Measurements from ENCODE around the gene TNRC6A.
"Not testable (repeated sequence)": the region's sequence is repeated elsewhere in the genome, so short reads cannot be mapped to it uniquely, and the experiment has no call there.

TNRC6A gene

GRCh38 chr16:24837969-24838368 lies 108.5 kb downstream of the TNRC6A start:
- Mint-ChIP-seq H3K4me1 (no peaks in the 10 kb centered on the region), H3K27ac (peak overlapping the region in 1 of 3 experiments; percentile 39), H3K9me3 (no peaks in the 10 kb centered on the region), H3K4me3 (no peak overlapping the region), H3K27me3 (ENCODE audit: low read depth) (no peaks in the 10 kb centered on the region), H3K36me3 (ENCODE audit: low read depth) (no peaks in the 10 kb centered on the region)
- no peak for TF ChIP-seq CTCF (IDR thresholded peaks at IDR 0.05; ENCODE audit: unreplicated experiment in 3 of 3)

GRCh38 chr16:24838554-24839266 lies 109.3 kb downstream of the TNRC6A start:
- H3K4me1 Mint-ChIP-seq, result no peaks in the 10 kb centered on the region
- no peaks in the 10 kb centered on the region for H3K36me3 Mint-ChIP-seq (ENCODE audit: low read depth)
- no peaks in the 10 kb centered on the region for H3K9me3 Mint-ChIP-seq
- no peaks in the 10 kb centered on the region for H3K27me3 Mint-ChIP-seq (ENCODE audit: low read depth)
- no peak for TF ChIP-seq CTCF (IDR thresholded peaks at IDR 0.05; ENCODE audit: unreplicated experiment in 3 of 3)
- H3K4me3 Mint-ChIP-seq, result no peak overlapping the region
- peak overlapping the region in 1 of 3 experiments; percentile 77 for H3K27ac Mint-ChIP-seq

- no peaks in the 10 kb centered on the region for H3K9me3 Mint-ChIP-seq
- no peak for TF ChIP-seq CTCF (IDR thresholded peaks at IDR 0.05; ENCODE audit: unreplicated experiment in 3 of 3)
- peak overlapping the region in 1 of 3 experiments; percentile 77 for H3K27ac Mint-ChIP-seq
- H3K4me3 Mint-ChIP-seq, result no peak overlapping the region
- no peaks in the 10 kb centered on the region for H3K4me1 Mint-ChIP-seq
- H3K36me3 Mint-ChIP-seq (ENCODE audit: low read depth), result no peaks in the 10 kb centered on the region
- H3K27me3 Mint-ChIP-seq (ENCODE audit: low read depth), result peaks cover 3% of the 10 kb centered on the region
Measured at GRCh38 chr16:24839347-24839972, 110.0 kb downstream of the TNRC6A start.

GRCh38 chr16:24841291-24841690 lies 111.8 kb downstream of the TNRC6A start:
- no peaks in the 10 kb centered on the region for H3K4me1 Mint-ChIP-seq
- no peaks in the 10 kb centered on the region for H3K9me3 Mint-ChIP-seq
- H3K27me3 Mint-ChIP-seq (ENCODE audit: low read depth), result peaks cover 3% of the 10 kb centered on the region
- H3K27ac Mint-ChIP-seq, result no peak overlapping the region
- no peaks in the 10 kb centered on the region for H3K36me3 Mint-ChIP-seq (ENCODE audit: low read depth)
- no peak for TF ChIP-seq CTCF (IDR thresholded peaks at IDR 0.05; ENCODE audit: unreplicated experiment in 3 of 3)
- no peak overlapping the region for H3K4me3 Mint-ChIP-seq

DNA sequence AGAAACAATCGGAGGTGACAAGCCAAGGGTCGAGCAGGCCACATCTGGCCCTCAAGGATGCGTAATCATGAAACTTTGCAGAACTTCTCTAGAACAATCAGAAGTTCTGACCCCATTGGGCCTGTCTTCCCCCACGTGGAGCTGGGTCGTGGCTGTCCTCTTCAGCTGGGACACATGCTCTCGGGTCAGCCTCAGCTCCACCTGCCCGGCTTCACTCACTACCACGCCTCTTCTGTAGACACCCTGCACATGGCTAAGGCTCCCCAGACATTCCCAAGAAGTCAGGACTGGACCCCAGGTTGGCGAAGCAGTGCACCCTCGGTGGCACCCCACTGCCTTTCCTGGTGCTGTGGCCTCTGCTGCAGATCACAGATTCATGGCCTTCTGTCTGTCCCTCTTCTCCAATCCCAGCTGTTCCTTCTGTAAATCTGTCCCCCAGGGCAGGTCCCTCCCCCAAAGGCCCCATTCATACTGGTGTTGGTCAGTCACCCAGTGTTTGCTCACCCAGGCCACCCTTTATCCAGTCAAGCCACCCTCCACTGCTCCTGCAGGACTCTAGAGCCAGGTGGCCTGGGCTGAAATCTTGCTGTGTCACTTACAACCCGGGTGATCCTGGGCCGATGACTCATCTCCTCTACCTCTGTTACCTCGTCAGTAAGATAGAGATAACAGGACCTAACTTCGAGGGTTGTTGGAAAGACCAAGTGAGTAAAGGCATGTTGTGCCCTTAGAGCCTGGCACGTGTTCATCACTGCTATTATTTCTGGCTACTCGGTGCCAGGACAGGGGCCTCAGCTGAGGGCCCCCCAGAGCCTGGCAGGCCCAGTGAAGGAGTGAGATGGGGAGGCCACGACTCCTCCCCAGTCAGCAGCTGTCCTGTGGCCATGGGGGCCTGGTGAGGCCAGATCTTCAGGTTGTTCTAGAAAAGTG lies 114.9 kb downstream of the TNRC6A start:
- no peak overlapping the region for H3K27ac Mint-ChIP-seq
- H3K27me3 Mint-ChIP-seq (ENCODE audit: low read depth), result peaks cover 3% of the 10 kb centered on the region
- no peak for TF ChIP-seq CTCF (IDR thresholded peaks at IDR 0.05; ENCODE audit: unreplicated experiment in 3 of 3)
- H3K4me1 Mint-ChIP-seq, result no peaks in the 10 kb centered on the region
- H3K9me3 Mint-ChIP-seq, result no peaks in the 10 kb centered on the region
- no peak overlapping the region for H3K4me3 Mint-ChIP-seq
- no peaks in the 10 kb centered on the region for H3K36me3 Mint-ChIP-seq (ENCODE audit: low read depth)

GRCh38 chr16:24845031-24845365 lies 115.5 kb downstream of the TNRC6A start:
- H3K9me3 Mint-ChIP-seq; H3K27ac Mint-ChIP-seq; H3K4me3 Mint-ChIP-seq; H3K36me3 Mint-ChIP-seq (ENCODE audit: low read depth); H3K27me3 Mint-ChIP-seq (ENCODE audit: low read depth); H3K4me1 Mint-ChIP-seq: not testable (repeated sequence)
